Adrenal gland (tissue), 5 donors: Measurements from ENCODE around the gene TNFRSF25.

Source experiments
- CTCF ChIP-seq, 6 experiments: fragments of 450-650 bp in 4 of 6; fragments of 200-600 bp in 2 of 6; sonication (generic) in 1 of 6; IDR thresholded peaks; 1 replicate in 5 of 6; 2 replicates in 1 of 6; pipeline versions ENCODE4 v1.5.1 to v1.8.0; 2016 to 2021; ENCODE audit warnings: antibody characterized with exemption in 6 of 6, mild to moderate bottlenecking in 2 of 6, moderate library complexity in 1 of 6
- POLR2A ChIP-seq, 2 donors: fragments of 450-650 bp; IDR thresholded peaks; one replicate each; pipeline ENCODE4 v1.6.1; 2017; ENCODE audit warnings: antibody characterized with exemption in 2 of 2, mild to moderate bottlenecking in 2 of 2, moderate library complexity in 1 of 2
- donor health status: DM: no; HTN: no; CAD: no.

GRCh38 chr1:6435129-6435528, 30.8 kb downstream of the TNFRSF25 start:
- TF ChIP-seq POLR2A (IDR thresholded peaks at IDR 0.05): no peak
- TF ChIP-seq CTCF (IDR thresholded peaks at IDR 0.05): no peak
